H1 (cell line): ENCODE results near the gene PRPF39. TPM values are rescaled to one million over a fixed set of nuclear protein-coding genes. Genes with fewer than 3 reads are reported as not detected.

ENCODE experiments used
- SIN3A ChIP-seq, 2 experiments: IDR thresholded peaks in 1 of 2; conservative IDR thresholded peaks in 1 of 2; 2 replicates each; pipeline ENCODE4 v1.6.1; 2011 to 2012; ENCODE audit warnings: low read length in 2 of 2, improper control_type of control experiment in 1 of 2, low read depth in 1 of 2, mild to moderate bottlenecking in 1 of 2
- SIRT6 ChIP-seq: IDR thresholded peaks from one replicate; pipeline ENCODE4 v1.7.1; 2012; ENCODE audit warnings: low read length, inconsistent platforms
- polyA plus RNA-seq, 7 experiments: library from polyadenylated mRNA; depleted of rRNA in 3 of 7; stranded (reverse) in 5 of 7; unstranded in 2 of 7; fragments of >200 nt in 5 of 7; fragments of 200-250 nt in 2 of 7; gene quantifications; 1 replicate in 5 of 7; 2 replicates in 1 of 7; 4 replicates in 1 of 7; pipeline versions ENCODE4 v1.2.1 to v1.2.3, GENCODE V29; 2011 to 2013; ENCODE audit warnings: missing spikeins in 2 of 7, mixed read lengths in 2 of 7
- total RNA-seq: library from RNA; stranded (reverse); fragmentation: NEBNext Ultra II Directional; extraction: Animal tissue kit (Norgen Biotek cat#: 25700); gene quantifications from 2 replicates; pipeline ENCODE4 v1.2.1, GENCODE V29; 2021
- TF ChIP-seq, protein P1 (sequence below): IDR thresholded peaks from 2 replicates; pipeline ENCODE4 v1.6.1; 2012; ENCODE audit warnings: low read length, inconsistent platforms

Gene PRPF39
- total and polyA plus RNA-seq, 2 of the 8 experiments (the other 6 are each of a cell fraction or from before 2014, with no cell fraction given): 22.4 to 43.3 TPM

DNA sequence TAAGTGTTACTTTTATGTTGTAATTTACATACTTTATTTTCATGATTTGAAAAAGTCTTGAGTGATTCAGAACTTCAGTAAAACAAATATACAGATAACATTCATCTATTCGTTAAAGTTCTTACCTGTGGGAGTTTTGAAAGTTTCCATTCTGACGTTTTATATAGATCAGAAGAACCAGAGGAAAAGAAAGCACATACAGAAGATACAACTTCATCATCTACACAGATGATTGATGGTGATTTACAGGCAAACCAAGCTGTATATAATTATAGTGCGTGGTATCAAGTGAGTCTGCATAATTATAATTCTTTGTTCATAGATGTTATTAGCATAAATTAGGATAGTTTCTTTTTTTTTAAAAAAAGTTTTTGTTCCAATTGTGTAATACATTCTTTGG, 30.4 kb downstream of the PRPF39 start (continued):
- TF ChIP-seq SIN3A (conservative IDR thresholded peaks at IDR 0.05 in 1 of 2, IDR thresholded peaks at IDR 0.05 in 1 of 2; ENCODE audit: low read depth in 1 of 2, low read length in 2 of 2): no peak
- TF ChIP-seq, protein P1, sequence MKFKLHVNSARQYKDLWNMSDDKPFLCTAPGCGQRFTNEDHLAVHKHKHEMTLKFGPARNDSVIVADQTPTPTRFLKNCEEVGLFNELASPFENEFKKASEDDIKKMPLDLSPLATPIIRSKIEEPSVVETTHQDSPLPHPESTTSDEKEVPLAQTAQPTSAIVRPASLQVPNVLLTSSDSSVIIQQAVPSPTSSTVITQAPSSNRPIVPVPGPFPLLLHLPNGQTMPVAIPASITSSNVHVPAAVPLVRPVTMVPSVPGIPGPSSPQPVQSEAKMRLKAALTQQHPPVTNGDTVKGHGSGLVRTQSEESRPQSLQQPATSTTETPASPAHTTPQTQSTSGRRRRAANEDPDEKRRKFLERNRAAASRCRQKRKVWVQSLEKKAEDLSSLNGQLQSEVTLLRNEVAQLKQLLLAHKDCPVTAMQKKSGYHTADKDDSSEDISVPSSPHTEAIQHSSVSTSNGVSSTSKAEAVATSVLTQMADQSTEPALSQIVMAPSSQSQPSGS: no peak
- TF ChIP-seq SIRT6: no peak
- TF ChIP-seq, all 59 proteins: peak for 0
